Measurements from ENCODE around the gene CPSF7. TPM values are rescaled to one million over a fixed set of nuclear protein-coding genes. Genes with fewer than 3 reads are reported as not detected.
A peak's percentile ranks its signal among the peaks of the same experiment; 100 is the strongest.

Gene CPSF7
- total RNA-seq, 1 experiment from 2014 or later = 51.1 TPM

- TF ChIP-seq, protein P1, sequence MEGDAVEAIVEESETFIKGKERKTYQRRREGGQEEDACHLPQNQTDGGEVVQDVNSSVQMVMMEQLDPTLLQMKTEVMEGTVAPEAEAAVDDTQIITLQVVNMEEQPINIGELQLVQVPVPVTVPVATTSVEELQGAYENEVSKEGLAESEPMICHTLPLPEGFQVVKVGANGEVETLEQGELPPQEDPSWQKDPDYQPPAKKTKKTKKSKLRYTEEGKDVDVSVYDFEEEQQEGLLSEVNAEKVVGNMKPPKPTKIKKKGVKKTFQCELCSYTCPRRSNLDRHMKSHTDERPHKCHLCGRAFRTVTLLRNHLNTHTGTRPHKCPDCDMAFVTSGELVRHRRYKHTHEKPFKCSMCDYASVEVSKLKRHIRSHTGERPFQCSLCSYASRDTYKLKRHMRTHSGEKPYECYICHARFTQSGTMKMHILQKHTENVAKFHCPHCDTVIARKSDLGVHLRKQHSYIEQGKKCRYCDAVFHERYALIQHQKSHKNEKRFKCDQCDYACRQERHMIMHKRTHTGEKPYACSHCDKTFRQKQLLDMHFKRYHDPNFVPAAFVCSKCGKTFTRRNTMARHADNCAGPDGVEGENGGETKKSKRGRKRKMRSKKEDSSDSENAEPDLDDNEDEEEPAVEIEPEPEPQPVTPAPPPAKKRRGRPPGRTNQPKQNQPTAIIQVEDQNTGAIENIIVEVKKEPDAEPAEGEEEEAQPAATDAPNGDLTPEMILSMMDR (conservative IDR thresholded peaks at IDR 0.05; ENCODE audit: low read depth, low read length) = no peak
- no peak for TF ChIP-seq EZH2 (IDR thresholded peaks at IDR 0.05; ENCODE audit: low read length, unreplicated experiment)
- TF ChIP-seq EZH2phosphoT487 (IDR thresholded peaks at IDR 0.05; ENCODE audit: borderline replicate concordance, low read length) = no peak
- Histone ChIP-seq H3K27me3 (ENCODE audit: low read length) (no peaks in the 10 kb centered on the region), H3K4me2 (ENCODE audit: low read length) (no peak overlapping the region), H4K20me1 (ENCODE audit: low read length) (no peaks in the 10 kb centered on the region; the same call in 1 of the 2 replicates), H2AFZ (ENCODE audit: low read length) (no peak overlapping the region), H3K4me3 (ENCODE audit: low read length) (no peak overlapping the region), H3K4me1 (ENCODE audit: insufficient read depth, low read length) (no peaks in the 10 kb centered on the region), H3K36me3 (ENCODE audit: low read depth, low read length) (peaks cover 49% of the 10 kb centered on the region), H3K27ac (ENCODE audit: low read length) (no peak overlapping the region), H3F3A (ENCODE audit: low read length, unreplicated experiment) (peaks cover 3% of the 10 kb centered on the region), H3K9me2 (replicated peaks; ENCODE audit: low read length) (no peaks in the 10 kb centered on the region), H3K9ac (ENCODE audit: low read length) (no peak overlapping the region), H3K79me2 (ENCODE audit: low read length) (no peaks in the 10 kb centered on the region), H3K9me3 (ENCODE audit: low read length) (no peaks in the 10 kb centered on the region)
- POLR2A ChIA-PET (ENCODE audit: unreplicated experiment) = no interaction called here
- DNase-seq (no peak), ATAC-seq (peak; percentile 20; the same call in 1 of the 2 replicates)
- CTCF ChIA-PET = interaction anchor here (0.6 to 1.0 kb wide), 3 partner anchors 17 to 67 kb away, joined by 3 to 4 read pairs (median 3); no protein-coding TSS in a partner anchor
- intact Hi-C loops (cut with micrococcal nuclease) = no loop called here
- BruUV-seq (replicated peaks) = no TSS peak
Measured at GRCh38 chr11:61401173-61401572, 28.6 kb downstream of the CPSF7 start.

GRCh38 chr11:61392981-61393595, 36.7 kb downstream of the CPSF7 start:
- Histone ChIP-seq H2AFZ (ENCODE audit: low read length) (peak overlapping the region; percentile 99), H3K9me3 (ENCODE audit: low read length) (no peaks in the 10 kb centered on the region), H3K9me2 (replicated peaks; ENCODE audit: low read length) (no peaks in the 10 kb centered on the region), H3K27me3 (ENCODE audit: low read length) (no peaks in the 10 kb centered on the region), H3K9ac (ENCODE audit: low read length) (peak overlapping the region; percentile 89), H3K36me3 (ENCODE audit: low read depth, low read length) (peaks cover 10% of the 10 kb centered on the region; the same call in 1 of the 2 replicates), H3K27ac (ENCODE audit: low read length) (peak overlapping the region; percentile 59), H3F3A (ENCODE audit: low read length, unreplicated experiment) (no peaks in the 10 kb centered on the region), H3K4me3 (ENCODE audit: low read length) (peak overlapping the region; percentile 94), H3K4me2 (ENCODE audit: low read length) (peak overlapping the region; percentile 98), H3K79me2 (ENCODE audit: low read length) (peaks cover 14% of the 10 kb centered on the region), H4K20me1 (ENCODE audit: low read length) (no peaks in the 10 kb centered on the region), H3K4me1 (ENCODE audit: insufficient read depth, low read length) (peaks cover 14% of the 10 kb centered on the region)
- no TSS peak for BruUV-seq (replicated peaks)
- CTCF ChIA-PET = interaction anchor here (0.6 to 1.3 kb wide), 5 partner anchors 31 to 191 kb away, joined by 3 to 18 read pairs (median 6); partner anchors contain the start of gene TMEM138
- DNase-seq (peak; percentile 53), ATAC-seq (peak; percentile 45)
- TF ChIP-seq, protein P1 (conservative IDR thresholded peaks at IDR 0.05; ENCODE audit: low read depth, low read length) = peak; percentile 59
- TF ChIP-seq EZH2phosphoT487 (IDR thresholded peaks at IDR 0.05; ENCODE audit: borderline replicate concordance, low read length) = no peak
- POLR2A ChIA-PET (ENCODE audit: unreplicated experiment) = interaction anchor here (0.8 to 1.9 kb wide), 2 partner anchors 9 to 31 kb away, joined by 5 to 6 read pairs; partner anchors contain the start of genes CYB561A3 and TMEM138
- intact Hi-C loops (cut with micrococcal nuclease) = loop anchor here (2.0 kb wide), 1 partner anchor 56 kb away; no protein-coding TSS in a partner anchor

DNA sequence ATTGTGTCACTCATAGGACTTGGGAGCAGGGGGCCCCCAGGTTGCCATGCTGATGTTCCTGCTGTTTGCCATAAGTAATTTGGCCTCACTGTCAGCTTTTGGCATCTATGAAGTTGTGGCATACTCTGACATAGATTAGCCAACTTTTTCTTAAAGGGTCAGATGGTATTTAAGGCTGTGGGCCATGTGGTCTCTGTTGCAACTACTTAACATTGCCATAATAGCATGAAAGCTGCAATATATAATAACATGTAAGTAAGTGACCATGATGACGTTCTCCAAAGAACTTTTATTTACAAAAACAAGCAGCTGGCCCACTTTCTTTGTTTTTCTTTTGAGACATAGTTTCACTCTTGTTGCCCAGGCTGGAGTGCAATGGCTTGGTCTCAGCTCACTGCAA, 39.6 kb downstream of the CPSF7 start:
- no peak for DNase-seq
- Histone ChIP-seq H3K9me3 (ENCODE audit: low read length) (no peaks in the 10 kb centered on the region), H2AFZ (ENCODE audit: low read length) (no peak overlapping the region), H3K27ac (ENCODE audit: low read length) (no peak overlapping the region), H3K4me3 (ENCODE audit: low read length) (no peak overlapping the region), H4K20me1 (ENCODE audit: low read length) (no peaks in the 10 kb centered on the region), H3K36me3 (ENCODE audit: low read depth, low read length) (no peaks in the 10 kb centered on the region; the same call in 1 of the 2 replicates), H3K9ac (ENCODE audit: low read length) (no peak overlapping the region), H3K4me1 (ENCODE audit: insufficient read depth, low read length) (peaks cover 14% of the 10 kb centered on the region), H3F3A (ENCODE audit: low read length, unreplicated experiment) (no peaks in the 10 kb centered on the region), H3K4me2 (ENCODE audit: low read length) (no peak overlapping the region), H3K79me2 (ENCODE audit: low read length) (peaks cover 14% of the 10 kb centered on the region), H3K27me3 (ENCODE audit: low read length) (no peaks in the 10 kb centered on the region), H3K9me2 (replicated peaks; ENCODE audit: low read length) (no peaks in the 10 kb centered on the region)
- no peak for ATAC-seq
- POLR2A ChIA-PET (ENCODE audit: unreplicated experiment) = no interaction called here
- intact Hi-C loops (cut with micrococcal nuclease) = no loop called here
- CTCF ChIA-PET = no interaction called here
- no peak for TF ChIP-seq EZH2phosphoT487 (IDR thresholded peaks at IDR 0.05; ENCODE audit: borderline replicate concordance, low read length)
- TF ChIP-seq EZH2 (IDR thresholded peaks at IDR 0.05; ENCODE audit: low read length, unreplicated experiment) = no peak
- TF ChIP-seq, protein P1 (conservative IDR thresholded peaks at IDR 0.05; ENCODE audit: low read depth, low read length) = no peak
- no TSS peak for BruUV-seq (replicated peaks)
